ENCODE measurements around the gene PSMA5. TPM values are rescaled to one million over a fixed set of nuclear protein-coding genes. Genes with fewer than 3 reads are reported as not detected.

PSMA5 gene
- total and polyA plus RNA-seq, 2 of the 13 experiments (the other 11 are each of a cell fraction or from before 2014, with no cell fraction given): 140 to 169 TPM

- TF ChIP-seq ZBTB46 (CRISPR knock-in tag; IDR thresholded peaks at IDR 0.05; ENCODE audit: borderline replicate concordance): no peak
- no peak for TF ChIP-seq HMGA1 (CRISPR knock-in tag; conservative IDR thresholded peaks at IDR 0.05)
- TF ChIP-seq TMF1 (CRISPR knock-in tag; IDR thresholded peaks at IDR 0.05; ENCODE audit: low read depth): no peak
- TF ChIP-seq IRF9 (CRISPR knock-in tag; IDR thresholded peaks at IDR 0.05; ENCODE audit: borderline replicate concordance): no peak
- TF ChIP-seq ZNF282 (IDR thresholded peaks at IDR 0.05; ENCODE audit: partially characterized antibody): no peak
- TF ChIP-seq REL (CRISPR knock-in tag; conservative IDR thresholded peaks at IDR 0.05): no peak
- TF ChIP-seq HNF4G (IDR thresholded peaks at IDR 0.05; ENCODE audit: borderline replicate concordance, low read depth, low read length): no peak
- TF ChIP-seq HNF4G (CRISPR knock-in tag; IDR thresholded peaks at IDR 0.05; ENCODE audit: borderline replicate concordance, low read depth): no peak
- TF ChIP-seq ZNF839 (CRISPR knock-in tag; IDR thresholded peaks at IDR 0.05; ENCODE audit: borderline replicate concordance): no peak
- TF ChIP-seq HOXA3 (CRISPR knock-in tag; IDR thresholded peaks at IDR 0.05): peak; percentile 10; the same call in 1 of the 2 replicates
- TF ChIP-seq ZNF138 (CRISPR knock-in tag; IDR thresholded peaks at IDR 0.05; ENCODE audit: low read depth): no peak
- TF ChIP-seq ARID3A (IDR thresholded peaks at IDR 0.05; ENCODE audit: low read depth, low read length): no peak
- no peak for TF ChIP-seq ESRRA (CRISPR knock-in tag; IDR thresholded peaks at IDR 0.05; ENCODE audit: low read depth)
- TF ChIP-seq FOXK2 (IDR thresholded peaks at IDR 0.05): no peak
- TF ChIP-seq NBN (conservative IDR thresholded peaks at IDR 0.05): no peak
- no peak for TF ChIP-seq SMAD3 (CRISPR knock-in tag; IDR thresholded peaks at IDR 0.05)
- no peak for TF ChIP-seq SNRNP70 (IDR thresholded peaks at IDR 0.05; ENCODE audit: low read depth, low read length)
- no peak for TF ChIP-seq ZEB1 (IDR thresholded peaks at IDR 0.05; ENCODE audit: insufficient replicate concordance, low read depth)
- no peak for TF ChIP-seq SYNCRIP (IDR thresholded peaks at IDR 0.05; ENCODE audit: insufficient read depth, low read depth, low read length)
- no peak; the same call in 1 of the 2 replicates for TF ChIP-seq SOX5 (CRISPR knock-in tag; IDR thresholded peaks at IDR 0.05; ENCODE audit: borderline replicate concordance)
- no peak for TF ChIP-seq EHMT2 (IDR thresholded peaks at IDR 0.05; ENCODE audit: borderline replicate concordance, low read depth, low read length)
- TF ChIP-seq SP1 (IDR thresholded peaks at IDR 0.05): no peak
- peak; percentile 66 for TF ChIP-seq SP1 (CRISPR knock-in tag; IDR thresholded peaks at IDR 0.05)
- no peak for TF ChIP-seq ZNF263 (CRISPR knock-in tag; IDR thresholded peaks at IDR 0.05)
- no peak for TF ChIP-seq MLLT10 (CRISPR knock-in tag; IDR thresholded peaks at IDR 0.05)
- TF ChIP-seq FUBP1 (CRISPR knock-in tag; IDR thresholded peaks at IDR 0.05; ENCODE audit: borderline replicate concordance): no peak
- peak; percentile 16; the same call in 1 of the 2 replicates for TF ChIP-seq GATAD2A (CRISPR knock-in tag; IDR thresholded peaks at IDR 0.05)
Observed at GRCh38 chr1:109397581-109398342, 28.5 kb downstream of the PSMA5 start, which contains the start of gene SORT1 (continued).
